OCI-LY3 (cell line): Measurements from ENCODE around the gene SLC22A12.

Experiments
- CTCF ChIP-seq: fragments of 200-600, 300-600 bp; sonication (generic); IDR thresholded peaks from 2 replicates; pipeline ENCODE4 v1.5.1; 2014; ENCODE audit warnings: antibody characterized with exemption, low read length, low read depth
- EZH2phosphoT487 ChIP-seq: fragments of 200-600 bp; shearing (Covaris generic); IDR thresholded peaks from 2 replicates; pipeline ENCODE4 v1.6.1; 2018; ENCODE audit warnings: antibody characterized with exemption, mixed run types, low read depth

- TF ChIP-seq CTCF (no peak), EZH2phosphoT487 (no peak)
Measured at GRCh38 chr11:64564419-64564818, 26.6 kb upstream of the SLC22A12 start.
